NCI-H2107 treated with DMSO at 0.1 percent for 48 hours (cell line): Measurements from ENCODE around the gene BSDC1.
"Not testable (repeated sequence)": the region's sequence is repeated elsewhere in the genome, so short reads cannot be mapped to it uniquely, and the experiment has no call there.

Source experiments
- DNase-seq: peaks from one replicate; lab custom pipeline; 2025; ENCODE audit not compliant: unreplicated experiment; lab: John Stamatoyannopoulos, UW

BSDC1 gene

GRCh38 chr1:32394141-32394889, at the start of gene BSDC1:
Gene BSDC1 (minus strand): TSS chr1:32394441. CDS start chr1:32394414, 27 bp downstream.
- DNase-seq, result peak; percentile 99

- DNase-seq, result not testable (repeated sequence)
Measured at GRCh38 chr1:32441467-32441866, 47.2 kb upstream of the BSDC1 start.

GRCh38 chr1:32438777-32439176, 44.5 kb upstream of the BSDC1 start:
- not testable (repeated sequence) for DNase-seq

- no peak for DNase-seq
Measured at GRCh38 chr1:32438136-32438535, 43.9 kb upstream of the BSDC1 start.

GRCh38 chr1:32431736-32432400, 37.6 kb upstream of the BSDC1 start:
- DNase-seq, result no peak

- DNase-seq, result no peak
Measured at GRCh38 chr1:32427264-32427963, 33.2 kb upstream of the BSDC1 start.

GRCh38 chr1:32426489-32427255, 32.4 kb upstream of the BSDC1 start:
- no peak for DNase-seq

- DNase-seq, result no peak
Measured at GRCh38 chr1:32421775-32422174, 27.5 kb upstream of the BSDC1 start.

- DNase-seq, result no peak
Measured at GRCh38 chr1:32414186-32414886, 20.1 kb upstream of the BSDC1 start.

- DNase-seq, result peak; percentile 49
Measured at GRCh38 chr1:32413507-32414185, 19.4 kb upstream of the BSDC1 start.

GRCh38 chr1:32411261-32411660, 17.0 kb upstream of the BSDC1 start:
- DNase-seq, result no peak

GRCh38 chr1:32406629-32407111, 12.4 kb upstream of the BSDC1 start:
- DNase-seq, result no peak

GRCh38 chr1:32405672-32406467, 11.6 kb upstream of the BSDC1 start:
- DNase-seq, result no peak

GRCh38 chr1:32404946-32405345, 10.7 kb upstream of the BSDC1 start:
- DNase-seq, result no peak

GRCh38 chr1:32400876-32401631, 6.8 kb upstream of the BSDC1 start:
- DNase-seq, result peak; percentile 69

- DNase-seq, result no peak
Measured at GRCh38 chr1:32399843-32400242, 5.6 kb upstream of the BSDC1 start.

GRCh38 chr1:32398401-32398800, 4.2 kb upstream of the BSDC1 start:
- DNase-seq, result no peak

GRCh38 chr1:32396524-32396923, 2.3 kb upstream of the BSDC1 start:
- DNase-seq, result not testable (repeated sequence)
